Gastrocnemius medialis (tissue), 4 donors: ENCODE results near the gene RNF31.

Experiments
- POLR2A ChIP-seq, 2 donors: fragments of 450-650 bp; IDR thresholded peaks; one replicate each; pipeline ENCODE4 v1.6.1; 2017; ENCODE audit warnings: antibody characterized with exemption in 2 of 2, mild to moderate bottlenecking in 2 of 2, moderate library complexity in 2 of 2
- TF ChIP-seq, protein P1 (sequence below), 5 experiments: fragments of 450-650 bp in 3 of 5; fragments of 200-600 bp in 2 of 5; sonication (generic) in 2 of 5; IDR thresholded peaks in 4 of 5; conservative IDR thresholded peaks in 1 of 5; 1 replicate in 4 of 5; 2 replicates in 1 of 5; pipeline ENCODE4 v1.5.1; 2016 to 2019; ENCODE audit warnings: antibody characterized with exemption in 5 of 5, mild to moderate bottlenecking in 3 of 5, moderate library complexity in 3 of 5

DNA sequence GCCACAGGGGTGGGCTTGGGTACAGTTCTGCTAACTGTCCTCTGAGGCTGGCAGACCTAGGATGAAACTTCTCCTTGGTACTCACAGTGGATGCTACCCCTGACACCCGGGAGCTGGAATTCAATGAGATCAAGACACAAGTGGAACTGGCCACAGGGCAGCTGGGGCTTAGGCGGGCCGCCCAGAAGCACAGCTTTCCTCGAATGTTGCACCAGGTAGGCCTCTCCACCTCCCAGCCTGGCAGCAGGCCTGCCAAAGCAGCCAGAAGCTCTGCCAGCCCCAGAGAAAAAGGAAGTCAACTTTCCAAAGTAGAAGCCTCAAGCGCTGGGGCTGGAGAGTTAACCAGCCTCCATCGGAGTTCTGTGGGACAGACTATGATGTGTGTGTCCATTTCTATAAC is 30.1 kb upstream of the RNF31 start:
- TF ChIP-seq, protein P1, sequence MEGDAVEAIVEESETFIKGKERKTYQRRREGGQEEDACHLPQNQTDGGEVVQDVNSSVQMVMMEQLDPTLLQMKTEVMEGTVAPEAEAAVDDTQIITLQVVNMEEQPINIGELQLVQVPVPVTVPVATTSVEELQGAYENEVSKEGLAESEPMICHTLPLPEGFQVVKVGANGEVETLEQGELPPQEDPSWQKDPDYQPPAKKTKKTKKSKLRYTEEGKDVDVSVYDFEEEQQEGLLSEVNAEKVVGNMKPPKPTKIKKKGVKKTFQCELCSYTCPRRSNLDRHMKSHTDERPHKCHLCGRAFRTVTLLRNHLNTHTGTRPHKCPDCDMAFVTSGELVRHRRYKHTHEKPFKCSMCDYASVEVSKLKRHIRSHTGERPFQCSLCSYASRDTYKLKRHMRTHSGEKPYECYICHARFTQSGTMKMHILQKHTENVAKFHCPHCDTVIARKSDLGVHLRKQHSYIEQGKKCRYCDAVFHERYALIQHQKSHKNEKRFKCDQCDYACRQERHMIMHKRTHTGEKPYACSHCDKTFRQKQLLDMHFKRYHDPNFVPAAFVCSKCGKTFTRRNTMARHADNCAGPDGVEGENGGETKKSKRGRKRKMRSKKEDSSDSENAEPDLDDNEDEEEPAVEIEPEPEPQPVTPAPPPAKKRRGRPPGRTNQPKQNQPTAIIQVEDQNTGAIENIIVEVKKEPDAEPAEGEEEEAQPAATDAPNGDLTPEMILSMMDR (IDR thresholded peaks at IDR 0.05 in 4 of 5, conservative IDR thresholded peaks at IDR 0.05 in 1 of 5): no peak
- no peak for TF ChIP-seq POLR2A (IDR thresholded peaks at IDR 0.05)
